ENCODE results near the gene ARID3A. TPM values are rescaled to one million over a fixed set of nuclear protein-coding genes. Genes with fewer than 3 reads are reported as not detected.

Gene ARID3A
- total and polyA plus RNA-seq, 12 donors: 1.6 to 10.2 (median 7.4) TPM

DNA sequence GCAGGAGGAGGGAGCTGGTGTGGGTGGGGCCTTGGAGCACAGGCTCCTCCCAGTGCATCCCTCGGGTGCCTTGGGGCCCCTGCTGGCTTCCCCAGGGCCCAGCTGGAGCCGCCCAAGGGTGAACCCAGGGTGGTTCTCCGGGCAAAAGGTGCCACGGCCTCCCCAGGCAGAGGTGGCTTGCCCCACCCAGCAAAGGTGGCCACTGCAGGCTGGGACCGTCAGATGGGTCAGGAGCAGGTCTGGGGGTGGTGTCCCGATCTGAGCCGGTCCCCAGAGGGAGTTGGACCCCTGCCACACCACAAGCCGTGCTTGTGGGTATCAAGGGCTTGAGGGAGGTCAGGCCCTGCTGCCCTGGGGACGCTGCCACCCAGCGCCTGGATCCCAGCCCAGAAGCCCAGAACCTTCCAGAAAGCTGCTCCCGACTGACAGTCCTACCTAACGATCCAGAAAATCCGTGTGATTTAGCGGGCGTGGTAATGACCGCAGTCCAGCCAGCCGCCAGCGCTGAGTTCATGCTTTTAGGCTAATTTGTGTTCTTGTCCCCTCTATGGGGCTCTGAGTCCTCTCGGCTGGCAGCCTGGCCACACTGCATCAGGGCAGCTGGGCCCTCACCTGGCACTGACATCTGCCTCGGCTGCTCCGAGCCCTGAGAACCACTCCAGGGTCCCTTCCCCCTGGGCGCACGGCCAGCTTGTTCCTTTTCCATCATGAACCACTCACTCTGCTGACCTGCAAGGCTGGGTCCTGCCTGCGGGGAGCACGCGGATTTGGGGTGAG, 69.4 kb downstream of the ARID3A start:
- no peaks in the 10 kb centered on the region for H3K9me3 ChIP-seq (replicated peaks in 1 of 3)
- TF ChIP-seq, protein P1, sequence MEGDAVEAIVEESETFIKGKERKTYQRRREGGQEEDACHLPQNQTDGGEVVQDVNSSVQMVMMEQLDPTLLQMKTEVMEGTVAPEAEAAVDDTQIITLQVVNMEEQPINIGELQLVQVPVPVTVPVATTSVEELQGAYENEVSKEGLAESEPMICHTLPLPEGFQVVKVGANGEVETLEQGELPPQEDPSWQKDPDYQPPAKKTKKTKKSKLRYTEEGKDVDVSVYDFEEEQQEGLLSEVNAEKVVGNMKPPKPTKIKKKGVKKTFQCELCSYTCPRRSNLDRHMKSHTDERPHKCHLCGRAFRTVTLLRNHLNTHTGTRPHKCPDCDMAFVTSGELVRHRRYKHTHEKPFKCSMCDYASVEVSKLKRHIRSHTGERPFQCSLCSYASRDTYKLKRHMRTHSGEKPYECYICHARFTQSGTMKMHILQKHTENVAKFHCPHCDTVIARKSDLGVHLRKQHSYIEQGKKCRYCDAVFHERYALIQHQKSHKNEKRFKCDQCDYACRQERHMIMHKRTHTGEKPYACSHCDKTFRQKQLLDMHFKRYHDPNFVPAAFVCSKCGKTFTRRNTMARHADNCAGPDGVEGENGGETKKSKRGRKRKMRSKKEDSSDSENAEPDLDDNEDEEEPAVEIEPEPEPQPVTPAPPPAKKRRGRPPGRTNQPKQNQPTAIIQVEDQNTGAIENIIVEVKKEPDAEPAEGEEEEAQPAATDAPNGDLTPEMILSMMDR (IDR thresholded peaks at IDR 0.05): no peak
- TF ChIP-seq POLR2A (IDR thresholded peaks at IDR 0.05): no peak
- no peak overlapping the region for H3K27ac ChIP-seq
- no peak overlapping the region for H3K4me3 ChIP-seq
- no peaks in the 10 kb centered on the region for H3K36me3 ChIP-seq (replicated peaks in 1 of 2)
- no peak for DNase-seq
- intact Hi-C loops (cut with DNase I): loop anchor here in 1 of 2 donors (10.0 kb wide), 1 partner anchor 220 kb away; no protein-coding TSS in a partner anchor
- WGBS, 4 donors: 73 to 79% (median 77%) methylated on average over 7 to 26 of the region's 26 CpGs
- H3K27me3 ChIP-seq: peaks cover 31% of the 10 kb centered on the region
- peaks cover 9 to 21% of the 10 kb centered on the region in 2 donors for H3K4me1 ChIP-seq (replicated peaks in 1 of 2)

GRCh38 chr19:996051-996838, 70.4 kb downstream of the ARID3A start:
- Histone ChIP-seq H3K4me3 (no peak overlapping the region), H3K4me1 (replicated peaks in 1 of 2) (peaks cover 0 to 19% of the 10 kb centered on the region in 2 donors), H3K27me3 (peaks cover 38% of the 10 kb centered on the region), H3K36me3 (replicated peaks in 1 of 2) (no peaks in the 10 kb centered on the region), H3K9me3 (replicated peaks in 1 of 3) (no peaks in the 10 kb centered on the region), H3K27ac (no peak overlapping the region)
- WGBS, 4 donors: 3 to 11% (median 7%) methylated on average over 8 to 64 of the region's 64 CpGs
- DNase-seq: peak in 2 of 7 donors; percentile 51 to 88
- intact Hi-C loops (cut with DNase I): loop anchor here in 1 of 2 donors (10.0 kb wide), 1 partner anchor 221 kb away; no protein-coding TSS in a partner anchor
- no peak for TF ChIP-seq POLR2A (IDR thresholded peaks at IDR 0.05)
- TF ChIP-seq, protein P1 (IDR thresholded peaks at IDR 0.05): no peak

GRCh38 chr19:998064-998463, 72.2 kb downstream of the ARID3A start:
- no peak overlapping the region for H3K4me3 ChIP-seq
- peaks cover 38% of the 10 kb centered on the region for H3K27me3 ChIP-seq
- intact Hi-C loops (cut with DNase I): loop anchor here in 1 of 2 donors (10.0 kb wide), 1 partner anchor 223 kb away; no protein-coding TSS in a partner anchor
- 16 to 35% (median 25%) methylated on average over 6 of the region's 6 CpGs for WGBS, 4 donors
- no peaks in the 10 kb centered on the region for H3K36me3 ChIP-seq (replicated peaks in 1 of 2)
- DNase-seq: no peak
- H3K9me3 ChIP-seq (replicated peaks in 1 of 3): no peaks in the 10 kb centered on the region
- no peak for TF ChIP-seq POLR2A (IDR thresholded peaks at IDR 0.05)
- TF ChIP-seq, protein P1 (IDR thresholded peaks at IDR 0.05): no peak
- H3K4me1 ChIP-seq (replicated peaks in 1 of 2): peaks cover 0 to 10% of the 10 kb centered on the region in 2 donors
- no peak overlapping the region for H3K27ac ChIP-seq

DNA sequence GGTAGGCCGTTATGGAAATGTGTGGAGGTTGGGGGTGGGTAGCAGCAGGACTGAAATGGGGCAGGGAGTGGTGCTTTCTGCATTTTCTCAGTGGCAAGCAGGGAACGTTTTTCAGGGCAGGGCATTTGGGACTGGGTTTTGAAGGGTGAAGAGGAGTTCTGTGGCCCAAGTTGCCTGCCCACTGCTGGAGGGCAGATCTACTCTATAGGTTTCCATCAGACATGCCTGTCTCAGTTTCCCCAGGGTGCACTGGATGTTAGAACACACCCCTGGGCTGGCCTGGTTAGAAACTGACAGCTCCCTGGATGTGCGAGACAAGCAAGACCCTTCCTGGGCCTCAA, 73.5 kb downstream of the ARID3A start:
- WGBS, 4 donors: 31 to 59% (median 55%) methylated on average over 2 to 3 of the region's 3 CpGs

More for the DNA sequence above, 73.5 kb downstream of the ARID3A start:
- Histone ChIP-seq H3K36me3 (replicated peaks in 1 of 2) (no peaks in the 10 kb centered on the region), H3K9me3 (replicated peaks in 1 of 3) (no peaks in the 10 kb centered on the region), H3K27me3 (peaks cover 38% of the 10 kb centered on the region), H3K4me1 (replicated peaks in 1 of 2) (peaks cover 0 to 10% of the 10 kb centered on the region in 2 donors), H3K27ac (no peak overlapping the region), H3K4me3 (no peak overlapping the region)
- DNase-seq: no peak
- intact Hi-C loops (cut with DNase I): loop anchor here in 1 of 2 donors (10.0 kb wide), 1 partner anchor 225 kb away; no protein-coding TSS in a partner anchor
- TF ChIP-seq POLR2A (IDR thresholded peaks at IDR 0.05): no peak
- TF ChIP-seq, protein P1 (IDR thresholded peaks at IDR 0.05): no peak
